GM10266 (cell line): Measurements from ENCODE around the gene INAFM2.

ENCODE experiments used
- DNase-seq: peaks from one replicate; pipeline ENCODE4 v3.0.0; 2012; ENCODE audit errors: extremely low spot score
- CTCF ChIP-seq: IDR thresholded peaks from 2 replicates; pipeline ENCODE4 v1.5.1; 2012; ENCODE audit warnings: mild to moderate bottlenecking, low read depth; ENCODE audit not compliant: control insufficient read depth, insufficient read depth; ENCODE audit errors: missing control alignments

The INAFM2 gene

DNA sequence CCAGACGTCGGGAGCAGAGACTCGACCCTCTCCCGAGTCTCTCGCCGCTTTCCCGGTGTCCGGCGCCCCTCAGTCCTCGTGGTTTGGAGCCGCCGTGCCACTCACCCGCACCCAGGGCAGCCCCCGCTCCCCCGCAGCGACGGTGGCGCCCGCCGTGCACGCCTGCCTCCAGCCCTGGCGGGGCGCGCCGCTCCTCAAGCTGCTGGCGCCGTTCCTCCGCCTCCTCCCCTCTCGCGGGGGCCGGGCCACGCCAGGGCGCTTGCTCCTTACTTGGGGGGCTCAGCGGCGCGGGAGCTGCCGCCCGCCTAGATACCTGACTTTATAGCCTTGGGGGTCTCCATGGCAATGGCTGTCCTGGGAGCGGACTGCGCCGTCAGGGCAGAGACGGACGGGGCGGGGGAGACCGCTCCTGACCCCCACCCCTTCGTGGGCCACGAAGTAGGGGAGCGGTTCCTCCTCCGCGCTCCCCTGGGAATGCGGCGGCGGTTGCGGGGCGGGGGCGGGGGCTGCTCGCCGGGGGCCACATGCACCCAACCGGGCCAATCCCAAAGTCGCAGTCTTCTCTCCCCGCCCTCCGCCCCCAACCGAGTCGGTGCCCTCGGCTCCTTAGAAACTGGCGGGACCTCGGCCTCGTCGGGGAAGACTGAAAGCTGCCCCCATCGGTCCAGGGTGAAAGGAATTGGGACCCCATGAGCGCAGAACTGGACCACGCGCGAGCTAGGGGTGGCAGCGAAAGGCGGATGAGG is 40.5 kb upstream of the INAFM2 start, which contains the start of gene ANKRD63:
TSS of gene ANKRD63 (minus strand) at position 196 of the 746 bp plus-strand sequence. CDS start 478 bp downstream, outside the sequence.
- DNase-seq = peak; percentile 75
- no peak for TF ChIP-seq CTCF

GRCh38 chr15:40283615-40284300 is 39.7 kb upstream of the INAFM2 start:
- no peak for TF ChIP-seq CTCF
- no peak for DNase-seq

DNA sequence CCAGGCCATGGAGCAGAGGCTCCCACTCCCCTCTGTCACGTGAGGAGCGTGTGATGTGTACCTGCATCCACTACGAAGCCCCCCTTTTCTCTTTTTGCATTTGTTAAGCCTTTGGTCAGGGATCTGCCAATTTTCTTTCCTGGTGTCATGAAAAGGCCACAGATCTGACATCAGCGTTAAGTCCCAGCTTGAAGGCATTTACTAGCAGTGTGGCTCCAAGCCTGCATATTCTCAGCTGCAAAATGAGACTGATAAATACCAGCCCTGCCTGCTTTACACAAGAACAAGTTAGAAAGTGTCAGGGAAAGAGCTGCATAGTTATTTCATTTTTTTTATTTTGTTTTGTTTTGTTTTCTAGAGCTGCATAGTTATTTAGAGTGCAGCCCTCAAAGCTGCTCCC is 38.3 kb upstream of the INAFM2 start:
- DNase-seq = no peak
- TF ChIP-seq CTCF = no peak

DNA sequence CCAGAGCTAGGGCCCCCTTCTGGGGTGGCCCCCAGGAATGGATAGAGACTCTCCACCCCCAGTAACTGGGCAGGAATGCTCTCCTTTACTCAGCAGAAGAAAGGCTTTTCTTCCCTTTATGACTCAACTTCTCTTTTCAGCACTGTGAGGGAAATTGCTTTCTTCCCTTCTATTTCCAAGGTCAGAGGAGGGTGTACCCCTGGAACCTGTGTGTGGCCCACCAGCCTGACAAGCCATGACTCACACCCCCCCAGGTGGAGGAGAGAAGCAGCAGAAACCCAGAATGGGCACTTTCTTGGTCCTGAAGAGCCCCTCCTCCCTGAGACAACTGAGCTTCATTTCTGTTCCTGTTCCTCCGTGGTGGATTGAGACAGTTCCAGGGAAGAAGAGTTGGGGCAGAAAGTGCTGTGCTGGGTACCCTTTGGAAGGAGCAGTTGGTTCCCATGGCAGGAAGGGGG is 37.9 kb upstream of the INAFM2 start:
- DNase-seq = no peak

GRCh38 chr15:40286061-40286532 is 37.4 kb upstream of the INAFM2 start:
- no peak for TF ChIP-seq CTCF
- no peak for DNase-seq

More for the DNA sequence above, 37.9 kb upstream of the INAFM2 start:
- TF ChIP-seq CTCF = no peak

- no peak for DNase-seq
- no peak for TF ChIP-seq CTCF
Observed at GRCh38 chr15:40286794-40287193, 36.7 kb upstream of the INAFM2 start.

DNA sequence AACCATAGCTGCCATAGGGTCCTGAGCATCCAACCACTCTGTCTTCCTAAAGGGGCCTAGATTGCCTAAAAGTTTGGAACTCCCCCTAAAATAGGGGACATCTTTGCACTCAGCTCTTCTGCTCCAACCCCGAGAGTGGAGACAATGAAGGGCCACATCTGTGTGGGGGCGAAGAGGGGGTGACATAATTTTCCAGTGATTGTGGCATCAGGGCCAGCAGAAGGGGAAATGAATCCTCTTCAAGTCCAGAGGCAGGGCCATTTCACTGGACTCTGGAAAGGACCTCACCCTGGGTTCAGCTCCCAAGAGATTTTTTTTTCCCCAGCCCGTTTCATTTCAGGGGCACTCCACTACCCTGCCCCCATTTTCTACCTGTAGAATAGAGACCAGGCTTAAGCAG is 36.0 kb upstream of the INAFM2 start:
- TF ChIP-seq CTCF = no peak
- no peak for DNase-seq
